GM12873 (cell line): Measurements from ENCODE around the gene COQ7.

Source experiments
- CTCF ChIP-seq: IDR thresholded peaks from 2 replicates; pipeline ENCODE4 v1.5.1; 2012; ENCODE audit warnings: low read depth, mild to moderate bottlenecking, moderate library complexity, low read length, control low read depth; ENCODE audit not compliant: insufficient read depth; ENCODE audit errors: missing control alignments

COQ7 gene

GRCh38 chr16:19105131-19105530, 37.7 kb downstream of the COQ7 start:
- no peak for TF ChIP-seq CTCF

- TF ChIP-seq CTCF: no peak
Measured at GRCh38 chr16:19105891-19106624, 38.6 kb downstream of the COQ7 start.

GRCh38 chr16:19106625-19107020, 39.2 kb downstream of the COQ7 start:
- TF ChIP-seq CTCF: no peak

DNA sequence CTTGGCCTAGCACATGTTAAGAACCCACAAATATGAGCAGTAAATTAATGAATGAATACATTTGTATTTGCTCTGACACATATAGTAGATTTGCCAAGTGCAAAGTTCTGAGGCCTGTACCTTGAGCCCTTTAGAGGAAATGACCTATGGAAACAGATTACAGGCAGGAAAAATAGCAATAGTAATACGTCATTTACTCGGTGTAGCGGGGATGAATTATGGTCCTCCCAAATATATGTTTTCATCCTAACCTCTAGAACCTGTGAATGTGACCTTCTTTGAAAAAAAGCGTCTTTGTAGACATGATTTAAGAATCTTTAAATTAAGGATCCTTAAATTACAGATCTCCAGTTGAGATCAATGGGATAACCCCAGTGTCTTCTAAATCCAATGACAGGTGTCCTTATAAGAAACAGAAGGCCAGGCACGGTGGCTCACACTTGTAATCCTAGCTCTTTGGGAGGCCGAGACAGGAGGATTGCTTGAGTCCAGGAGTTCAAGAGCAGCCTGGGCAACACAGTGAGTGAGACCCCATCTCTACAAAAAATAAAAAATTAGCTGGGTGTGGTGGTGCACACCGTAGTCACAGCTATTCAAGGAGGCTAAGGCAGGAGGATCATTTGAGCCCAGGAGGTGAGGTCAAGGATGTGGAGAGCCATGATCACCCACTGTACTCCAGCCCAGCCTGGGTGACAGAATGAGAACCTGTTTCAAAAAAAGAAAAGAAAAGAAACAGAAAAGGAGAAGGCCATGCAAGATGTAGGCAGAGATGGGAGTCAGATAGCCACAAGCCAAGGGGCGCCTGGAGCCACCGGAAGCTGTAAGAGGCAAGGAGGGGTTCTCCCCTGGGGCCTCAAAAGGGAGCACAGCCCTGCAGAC, 41.2 kb downstream of the COQ7 start:
- TF ChIP-seq CTCF: no peak

- no peak for TF ChIP-seq CTCF
Measured at GRCh38 chr16:19109288-19109664, 41.9 kb downstream of the COQ7 start.

GRCh38 chr16:19110537-19111360, 43.3 kb downstream of the COQ7 start:
- no peak for TF ChIP-seq CTCF

DNA sequence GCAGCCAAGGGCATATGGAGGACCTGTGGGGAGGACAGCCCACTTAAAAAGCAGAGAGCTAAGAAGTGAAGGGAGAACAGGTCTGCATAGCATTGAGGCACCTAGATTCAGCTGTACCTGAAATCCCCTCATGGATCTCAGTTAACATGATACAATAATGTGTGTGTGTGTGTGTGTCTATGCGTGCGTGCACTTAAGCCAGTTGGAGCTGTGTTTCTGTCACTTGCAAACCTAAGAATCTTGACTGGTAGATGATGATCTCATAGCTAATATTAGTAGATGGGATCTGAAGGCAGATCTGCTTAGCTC, 44.6 kb downstream of the COQ7 start:
- TF ChIP-seq CTCF: no peak
